Measurements from ENCODE around the gene RHOD. TPM values are rescaled to one million over a fixed set of nuclear protein-coding genes. Genes with fewer than 3 reads are reported as not detected.

The RHOD gene
- polyA plus RNA-seq, 1 donor (not counting 4 experiments of a cell fraction or from before 2014, with no cell fraction given), result 119 TPM

DNA sequence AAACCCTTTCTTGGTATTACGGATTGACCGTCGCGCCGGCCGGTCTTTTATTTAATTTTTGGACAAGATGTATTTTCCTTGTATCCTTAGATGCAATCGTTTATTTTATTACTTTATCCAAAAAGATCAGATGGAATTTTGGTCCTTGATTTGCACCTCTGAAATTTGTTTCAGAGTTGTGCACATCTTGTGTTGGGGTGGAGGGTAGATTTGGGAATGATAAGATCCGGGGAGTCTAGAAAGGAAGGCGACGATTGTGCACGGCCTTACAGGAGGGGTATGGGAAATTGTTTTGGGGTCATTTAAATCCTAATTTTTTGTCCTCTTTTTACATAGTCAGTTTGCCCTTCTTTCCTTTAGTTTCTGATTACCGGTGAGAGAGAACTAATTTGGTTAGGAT, 63.8 kb downstream of the RHOD start:
- Histone ChIP-seq H2AFZ (ENCODE audit: control insufficient read depth, low read length) (no peak overlapping the region), H3K4me2 (ENCODE audit: control insufficient read depth, extremely low read depth, insufficient read depth, low read depth, low read length) (peak overlapping the region; percentile 90), H3K9me1 (ENCODE audit: control insufficient read depth, extremely low read depth, insufficient read depth, low read length) (no peaks in the 10 kb centered on the region), H3K4me1 (ENCODE audit: control insufficient read depth, extremely low read depth, insufficient read depth, low read length) (peaks cover 17% of the 10 kb centered on the region), H3K27ac (ENCODE audit: control insufficient read depth, insufficient read depth, low read length) (peak overlapping the region; percentile 88), H4K20me1 (ENCODE audit: control insufficient read depth, extremely low read depth, insufficient read depth, low read length) (no peaks in the 10 kb centered on the region), H3K27me3 (ENCODE audit: control insufficient read depth, extremely low read depth, insufficient read depth, low read length) (no peaks in the 10 kb centered on the region), H3K9me3 (ENCODE audit: control insufficient read depth, low read depth, low read length) (no peaks in the 10 kb centered on the region), H3K9ac (ENCODE audit: control insufficient read depth, extremely low read depth, insufficient read depth, low read length) (peak overlapping the region; percentile 93), H3K36me3 (ENCODE audit: control insufficient read depth in 2 of 2, extremely low read depth in 1 of 2, insufficient read depth in 2 of 2, low read length in 2 of 2) (no peaks in the 10 kb centered on the region), H3K4me3 (ENCODE audit: control insufficient read depth in 2 of 3, extremely low read depth in 1 of 3, insufficient read depth in 2 of 3, low read depth in 1 of 3, low read length in 3 of 3) (peak overlapping the region; percentile 55 to 99 (median 98)), H3K79me2 (ENCODE audit: control insufficient read depth, insufficient read depth, low read length) (peaks cover 60% of the 10 kb centered on the region)
- TF ChIP-seq EZH2 (IDR thresholded peaks at IDR 0.05; ENCODE audit: low read length), result no peak
- no peak for TF ChIP-seq CTCF (optimal IDR thresholded peaks at IDR 0.05 in 1 of 3, IDR thresholded peaks at IDR 0.05 in 1 of 3, conservative IDR thresholded peaks at IDR 0.05 in 1 of 3; ENCODE audit: extremely low read depth in 1 of 3, insufficient read depth in 2 of 3, low read length in 3 of 3)
- DNase-seq (ENCODE audit: low read depth, low spot score) (no peak), FAIRE-seq (no peak)
- dilution Hi-C loops (cut with MboI; ENCODE audit: extremely low pct_ligation_motif_present, low sequenced_read_pairs), result no loop called here

DNA sequence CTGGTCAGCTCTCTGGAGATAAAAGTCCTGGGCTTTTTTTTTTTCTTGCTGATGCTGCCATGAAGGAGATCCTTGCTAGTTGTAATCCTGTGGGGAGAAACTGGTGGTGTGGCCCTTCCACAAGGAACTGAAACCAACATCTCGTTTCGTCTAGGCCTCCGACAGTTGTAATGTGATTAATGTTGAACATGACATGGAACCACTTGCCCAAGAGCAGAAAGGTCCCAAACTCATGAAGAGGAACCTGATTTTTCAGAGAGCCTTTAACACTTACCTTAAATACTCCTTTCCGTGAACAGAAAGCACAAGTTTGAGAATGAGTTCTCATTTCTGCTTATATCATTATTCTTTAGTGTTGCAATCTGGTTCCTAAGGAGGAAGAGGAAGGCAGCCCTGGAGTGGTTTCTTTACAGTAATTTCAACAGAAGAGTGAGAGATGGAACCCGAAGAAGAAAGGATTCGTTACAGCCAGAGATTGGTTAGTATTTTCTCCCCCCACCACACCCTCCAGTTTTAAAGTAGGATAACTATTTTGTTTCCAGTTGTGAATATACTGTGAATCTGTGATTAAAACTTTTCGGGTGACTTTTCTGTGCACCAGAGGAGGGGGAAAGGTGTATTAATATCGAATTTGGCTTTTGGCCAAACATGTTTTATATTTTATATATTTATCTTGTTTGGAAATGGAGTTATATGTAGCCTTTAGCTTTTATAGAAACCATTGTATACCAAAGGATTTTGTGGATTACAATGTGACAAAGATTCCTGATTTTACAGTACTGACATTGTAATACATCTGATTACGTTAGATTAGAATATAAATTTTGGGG, 64.4 kb downstream of the RHOD start:
- peak overlapping the region; percentile 88 for H3K27ac ChIP-seq (ENCODE audit: control insufficient read depth, insufficient read depth, low read length)
- H3K4me3 ChIP-seq (ENCODE audit: control insufficient read depth in 2 of 3, extremely low read depth in 1 of 3, insufficient read depth in 2 of 3, low read depth in 1 of 3, low read length in 3 of 3), result peak overlapping the region; percentile 55 to 99 (median 98)
- FAIRE-seq (no peak), DNase-seq (ENCODE audit: low read depth, low spot score) (no peak)
- H3K27me3 ChIP-seq (ENCODE audit: control insufficient read depth, extremely low read depth, insufficient read depth, low read length), result no peaks in the 10 kb centered on the region
- peak overlapping the region; percentile 90 for H3K4me2 ChIP-seq (ENCODE audit: control insufficient read depth, extremely low read depth, insufficient read depth, low read depth, low read length)
- H3K9ac ChIP-seq (ENCODE audit: control insufficient read depth, extremely low read depth, insufficient read depth, low read length), result peak overlapping the region; percentile 93
- no peak overlapping the region for H2AFZ ChIP-seq (ENCODE audit: control insufficient read depth, low read length)
- H3K36me3 ChIP-seq (ENCODE audit: control insufficient read depth in 2 of 2, extremely low read depth in 1 of 2, insufficient read depth in 2 of 2, low read length in 2 of 2), result no peaks in the 10 kb centered on the region
- H3K9me3 ChIP-seq (ENCODE audit: control insufficient read depth, low read depth, low read length), result no peaks in the 10 kb centered on the region
- dilution Hi-C loops (cut with MboI; ENCODE audit: extremely low pct_ligation_motif_present, low sequenced_read_pairs), result no loop called here
- no peak for TF ChIP-seq CTCF (optimal IDR thresholded peaks at IDR 0.05 in 1 of 3, IDR thresholded peaks at IDR 0.05 in 1 of 3, conservative IDR thresholded peaks at IDR 0.05 in 1 of 3; ENCODE audit: extremely low read depth in 1 of 3, insufficient read depth in 2 of 3, low read length in 3 of 3)
- TF ChIP-seq EZH2 (IDR thresholded peaks at IDR 0.05; ENCODE audit: low read length), result no peak
- peaks cover 17% of the 10 kb centered on the region for H3K4me1 ChIP-seq (ENCODE audit: control insufficient read depth, extremely low read depth, insufficient read depth, low read length)
- no peaks in the 10 kb centered on the region for H3K9me1 ChIP-seq (ENCODE audit: control insufficient read depth, extremely low read depth, insufficient read depth, low read length)
- no peaks in the 10 kb centered on the region for H4K20me1 ChIP-seq (ENCODE audit: control insufficient read depth, extremely low read depth, insufficient read depth, low read length)
- peaks cover 67% of the 10 kb centered on the region for H3K79me2 ChIP-seq (ENCODE audit: control insufficient read depth, insufficient read depth, low read length)

Other genes starting within 250 kb of the RHOD start
- 11.2 to 15.2 TPM (median 14.0 TPM) in 3 replicates for gene RCE1, start 213.4 kb upstream of the RHOD start, polyA plus RNA-seq
- gene LRFN4, start 199.8 kb upstream of the RHOD start, polyA plus RNA-seq, result 0.77 to 1.5 TPM (median 1.1 TPM) in 3 replicates
- 13.3 to 23.2 TPM (median 17.0 TPM) in 3 replicates for gene PC, start 98.5 kb upstream of the RHOD start, polyA plus RNA-seq
- gene C11orf86, start 81.5 kb upstream of the RHOD start, polyA plus RNA-seq, result not detected in 3 replicates
- gene SYT12, start 33.7 kb upstream of the RHOD start, polyA plus RNA-seq, result 0.05 to 0.09 TPM in 2 of 3 replicates, not detected in the other
- 29.9 to 39.6 TPM (median 30.3 TPM) in 3 replicates for gene KDM2A, start 62.4 kb downstream of the RHOD start, polyA plus RNA-seq
- 21.1 to 29.2 TPM (median 23.3 TPM) in 3 replicates for gene GRK2, start 209.6 kb downstream of the RHOD start, polyA plus RNA-seq
- 18.1 to 40.1 TPM (median 25.0 TPM) in 3 replicates for gene ANKRD13D, start 232.5 kb downstream of the RHOD start, polyA plus RNA-seq
- gene SSH3, start 246.7 kb downstream of the RHOD start, polyA plus RNA-seq, result 20.5 to 39.2 TPM (median 24.8 TPM) in 3 replicates

All from keratinocyte (primary cell).